Spleen (tissue), 11 donors: Measurements from ENCODE around the gene ERICH3. TPM values are rescaled to one million over a fixed set of nuclear protein-coding genes. Genes with fewer than 3 reads are reported as not detected.

Source experiments
- DNase-seq: peaks from one replicate; pipeline ENCODE4 v3.0.0-alpha.2; 2020
- H3K27ac ChIP-seq, 8 donors: fragments of 200-600 bp; sonication (generic) in 7 of 8; 1 replicate in 4 of 8; 2 replicates in 4 of 8; pipeline versions ENCODE4 v1.5.0 to v1.8.0; 2016 to 2021; ENCODE audit warnings: inconsistent platforms in 4 of 8, mild to moderate bottlenecking in 4 of 8, moderate library complexity in 1 of 8
- H3K27me3 ChIP-seq, 7 donors: fragments of 200-600 bp; sonication (generic) in 6 of 7; replicated peaks in 1 of 7; 1 replicate in 4 of 7; 2 replicates in 3 of 7; pipeline versions ENCODE4 v1.5.0 to v1.8.0; 2016 to 2021; ENCODE audit warnings: inconsistent platforms in 3 of 7, mild to moderate bottlenecking in 1 of 7
- H3K36me3 ChIP-seq, 6 donors: fragments of 200-600 bp; sonication (generic) in 5 of 6; 1 replicate in 4 of 6; 2 replicates in 2 of 6; pipeline versions ENCODE4 v1.5.0 to v1.8.0; 2016 to 2021; ENCODE audit warnings: inconsistent platforms in 2 of 6
- H3K4me1 ChIP-seq, 6 donors: fragments of 200-600 bp; sonication (generic) in 5 of 6; 1 replicate in 3 of 6; 2 replicates in 3 of 6; pipeline versions ENCODE4 v1.5.0 to v1.8.0; 2016 to 2021; ENCODE audit warnings: inconsistent platforms in 3 of 6
- H3K4me3 ChIP-seq, 8 donors: fragments of 200-600 bp; sonication (generic) in 7 of 8; 1 replicate in 4 of 8; 2 replicates in 4 of 8; pipeline versions ENCODE4 v1.5.0 to v1.8.0; 2016 to 2021; ENCODE audit warnings: inconsistent platforms in 4 of 8, mild to moderate bottlenecking in 4 of 8, moderate library complexity in 2 of 8
- H3K9me3 ChIP-seq, 8 donors: fragments of 200-600 bp; sonication (generic) in 7 of 8; 1 replicate in 4 of 8; 2 replicates in 4 of 8; pipeline versions ENCODE4 v1.5.0 to v1.8.0; 2016 to 2021; ENCODE audit warnings: inconsistent platforms in 4 of 8
- POLR2A ChIP-seq, 3 donors: fragments of 450-650 bp; IDR thresholded peaks; one replicate each; pipeline ENCODE4 v1.5.1; 2017; ENCODE audit warnings: antibody characterized with exemption in 3 of 3, mild to moderate bottlenecking in 1 of 3
- POLR2AphosphoS5 ChIP-seq, 3 donors: sonication (generic); formaldehyde crosslinking; IDR thresholded peaks; one replicate each; pipeline ENCODE4 v1.5.1; 2017; ENCODE audit warnings: antibody characterized with exemption in 3 of 3
- WGBS, 5 donors: extraction: QIAGEN DNeasy Blood & Tissue Kit in 3 of 5; methylation state at CpG; one replicate each; pipeline versions ENCODE4 v1.1.5 to v1.1.7; 2013 to 2018; 5-methylcytosine and 5-hydroxymethylcytosine counted together
- intact Hi-C: fragments of 100-400 bp; cut with DNase I; formaldehyde crosslinking; loops from one replicate; pipeline ENCODE4 v1.15.0; 2023; ENCODE audit warnings: low total_unique reads
- polyA plus RNA-seq, 3 donors: library from polyadenylated mRNA; stranded (reverse); fragments of 200-250 nt; gene quantifications; one replicate each; pipeline ENCODE4 v1.2.1, GENCODE V29; 2013
- total RNA-seq, 7 donors: library from RNA; depleted of rRNA in 3 of 7; stranded (reverse); fragments of >200 nt in 3 of 7; fragmentation: NEBNext Ultra II Directional in 4 of 7; extraction: Animal tissue kit (Norgen Biotek cat#: 25700) in 4 of 7; gene quantifications; one replicate each; pipeline versions ENCODE4 v1.1.0 to v1.2.1, GENCODE V29; 2016 to 2021
- TF ChIP-seq, protein P1 (sequence below), 11 experiments: fragments of 200-600 bp in 7 of 11; fragments of 450-650 bp in 4 of 11; sonication (generic) in 4 of 11; IDR thresholded peaks in 8 of 11; conservative IDR thresholded peaks in 3 of 11; 1 replicate in 7 of 11; 2 replicates in 4 of 11; pipeline versions ENCODE4 v1.4.0 to v1.8.0; 2016 to 2021; ENCODE audit warnings: antibody characterized with exemption in 11 of 11, inconsistent platforms in 4 of 11, mild to moderate bottlenecking in 1 of 11
- donor health status: healthy with polysubstance abuse.
- donor health status: DM: no; HTN: no; CAD: no; lungs with moderate emphysema.
- donor health status: DM: no; HTN: no; CAD: no.
- donor health status: Bipolar disorder and iron deficiency.
- donor health status: healthy.
- donor health status: DM: no; HTN: no; CAD: no.
- donor health status: DM: yes; HTN: yes; CAD: no.

The ERICH3 gene
- total and polyA plus RNA-seq, 10 donors: 0.15 to 0.65 (median 0.35) TPM; not detected in 1

DNA sequence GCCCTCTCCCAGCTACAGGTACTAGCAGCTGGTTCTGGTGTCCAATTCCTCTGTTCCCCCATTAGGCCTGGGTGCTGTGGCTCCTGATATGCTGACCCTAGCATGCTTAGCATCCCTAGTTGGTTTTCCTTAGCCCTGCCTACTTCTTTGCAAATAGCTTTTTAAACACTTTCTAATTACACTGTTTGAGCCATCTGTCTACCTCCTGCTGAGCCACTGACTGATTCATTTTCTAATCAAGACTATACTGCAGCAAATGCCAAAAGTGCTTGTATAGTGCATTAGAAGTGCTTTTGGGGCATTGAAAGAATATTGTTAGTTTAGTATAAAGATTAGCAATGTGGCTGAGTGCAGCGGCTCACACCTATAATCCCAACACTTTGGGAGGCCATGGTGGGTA lies 36.3 kb downstream of the ERICH3 start:
- TF ChIP-seq POLR2AphosphoS5 (IDR thresholded peaks at IDR 0.05) (no peak), POLR2A (IDR thresholded peaks at IDR 0.05) (no peak)
- TF ChIP-seq, protein P1, sequence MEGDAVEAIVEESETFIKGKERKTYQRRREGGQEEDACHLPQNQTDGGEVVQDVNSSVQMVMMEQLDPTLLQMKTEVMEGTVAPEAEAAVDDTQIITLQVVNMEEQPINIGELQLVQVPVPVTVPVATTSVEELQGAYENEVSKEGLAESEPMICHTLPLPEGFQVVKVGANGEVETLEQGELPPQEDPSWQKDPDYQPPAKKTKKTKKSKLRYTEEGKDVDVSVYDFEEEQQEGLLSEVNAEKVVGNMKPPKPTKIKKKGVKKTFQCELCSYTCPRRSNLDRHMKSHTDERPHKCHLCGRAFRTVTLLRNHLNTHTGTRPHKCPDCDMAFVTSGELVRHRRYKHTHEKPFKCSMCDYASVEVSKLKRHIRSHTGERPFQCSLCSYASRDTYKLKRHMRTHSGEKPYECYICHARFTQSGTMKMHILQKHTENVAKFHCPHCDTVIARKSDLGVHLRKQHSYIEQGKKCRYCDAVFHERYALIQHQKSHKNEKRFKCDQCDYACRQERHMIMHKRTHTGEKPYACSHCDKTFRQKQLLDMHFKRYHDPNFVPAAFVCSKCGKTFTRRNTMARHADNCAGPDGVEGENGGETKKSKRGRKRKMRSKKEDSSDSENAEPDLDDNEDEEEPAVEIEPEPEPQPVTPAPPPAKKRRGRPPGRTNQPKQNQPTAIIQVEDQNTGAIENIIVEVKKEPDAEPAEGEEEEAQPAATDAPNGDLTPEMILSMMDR (IDR thresholded peaks at IDR 0.05 in 8 of 11, conservative IDR thresholded peaks at IDR 0.05 in 3 of 11): no peak

GRCh38 chr1:74629283-74629682 lies 44.3 kb downstream of the ERICH3 start:
- TF ChIP-seq POLR2A (IDR thresholded peaks at IDR 0.05) (no peak), POLR2AphosphoS5 (IDR thresholded peaks at IDR 0.05) (no peak)
- TF ChIP-seq, protein P1 (IDR thresholded peaks at IDR 0.05 in 8 of 11, conservative IDR thresholded peaks at IDR 0.05 in 3 of 11): no peak
- WGBS, 5 donors: 49 to 84% (median 62%) methylated on average over 2 of the region's 2 CpGs
- no peak overlapping the region for H3K27ac ChIP-seq
- H3K4me3 ChIP-seq: no peak overlapping the region
- H3K4me1 ChIP-seq: no peaks in the 10 kb centered on the region
- no peaks in the 10 kb centered on the region for H3K9me3 ChIP-seq
- no peak for DNase-seq
- H3K27me3 ChIP-seq: no peaks in the 10 kb centered on the region
- H3K36me3 ChIP-seq: no peaks in the 10 kb centered on the region
- intact Hi-C loops: no loop called here

More for the DNA sequence above, 36.3 kb downstream of the ERICH3 start:
- WGBS, 5 donors: 91 to 100% (median 93%) methylated on average over 1 of the region's 1 CpG
- intact Hi-C loops: no loop called here
- no peaks in the 10 kb centered on the region for H3K27me3 ChIP-seq
- no peaks in the 10 kb centered on the region for H3K9me3 ChIP-seq
- H3K4me3 ChIP-seq: no peak overlapping the region
- H3K27ac ChIP-seq: no peak overlapping the region
- H3K36me3 ChIP-seq: no peaks in the 10 kb centered on the region
- DNase-seq: no peak
- H3K4me1 ChIP-seq: no peaks in the 10 kb centered on the region

DNA sequence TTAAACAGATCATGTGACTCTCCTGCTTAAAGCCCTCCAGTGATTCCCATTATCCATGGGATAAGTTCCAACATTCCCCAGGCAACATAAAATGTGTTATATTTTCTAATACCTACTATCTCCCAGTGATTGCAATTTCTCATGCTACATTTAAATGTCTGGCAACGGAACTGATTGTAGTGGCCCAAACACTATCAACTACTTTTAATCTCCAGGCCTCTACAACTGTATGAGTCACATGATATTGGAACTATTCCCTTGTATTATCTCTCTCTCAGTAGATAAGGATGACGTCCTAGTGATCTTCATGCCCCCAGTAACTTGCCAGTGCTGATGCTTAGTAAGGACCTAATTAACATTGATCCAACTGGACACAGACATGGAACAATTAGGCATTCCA lies 49.9 kb downstream of the ERICH3 start:
- intact Hi-C loops: no loop called here
- no peak overlapping the region for H3K4me3 ChIP-seq
- H3K36me3 ChIP-seq: no peaks in the 10 kb centered on the region
- WGBS, 5 donors: 81 to 91% (median 86%) methylated on average over 2 of the region's 2 CpGs
- H3K27ac ChIP-seq: no peak overlapping the region
- no peaks in the 10 kb centered on the region for H3K4me1 ChIP-seq
- no peaks in the 10 kb centered on the region for H3K9me3 ChIP-seq
- TF ChIP-seq POLR2AphosphoS5 (IDR thresholded peaks at IDR 0.05) (no peak), POLR2A (IDR thresholded peaks at IDR 0.05) (no peak)
- TF ChIP-seq, protein P1 (IDR thresholded peaks at IDR 0.05 in 8 of 11, conservative IDR thresholded peaks at IDR 0.05 in 3 of 11): no peak
- no peak for DNase-seq
- no peaks in the 10 kb centered on the region for H3K27me3 ChIP-seq

GRCh38 chr1:74620242-74620641 lies 53.4 kb downstream of the ERICH3 start:
- H3K27ac ChIP-seq: no peak overlapping the region

More at GRCh38 chr1:74620242-74620641, 53.4 kb downstream of the ERICH3 start:
- H3K4me3 ChIP-seq: no peak overlapping the region
- H3K27me3 ChIP-seq: no peaks in the 10 kb centered on the region
- no peaks in the 10 kb centered on the region for H3K4me1 ChIP-seq
- H3K36me3 ChIP-seq: no peaks in the 10 kb centered on the region
- TF ChIP-seq POLR2A (IDR thresholded peaks at IDR 0.05) (no peak), POLR2AphosphoS5 (IDR thresholded peaks at IDR 0.05) (no peak)
- TF ChIP-seq, protein P1 (IDR thresholded peaks at IDR 0.05 in 8 of 11, conservative IDR thresholded peaks at IDR 0.05 in 3 of 11): no peak
- 81 to 94% (median 85%) methylated on average over 3 of the region's 3 CpGs for WGBS, 5 donors
- intact Hi-C loops: no loop called here
- no peak for DNase-seq
- no peaks in the 10 kb centered on the region for H3K9me3 ChIP-seq
